Pancreas (tissue), 10 donors: ENCODE results near the gene AQP2. TPM values are rescaled to one million over a fixed set of nuclear protein-coding genes. Genes with fewer than 3 reads are reported as not detected.

ENCODE experiments used
- ATAC-seq, 4 donors: fragments of 200-7000 bp; cut with Tn5 transposase; one replicate each; pipeline versions ENCODE4 v1.8.0 to v1.9.1; 2020; ENCODE audit warnings: mild to moderate bottlenecking in 4 of 4, moderate library complexity in 4 of 4
- DNase-seq, 6 donors: peaks; one replicate each; pipeline ENCODE4 v3.0.0-alpha.2; 2020
- FAIRE-seq: peaks from 2 replicates; lab custom pipeline; 2012; peaks lifted over from hg19 to GRCh38; lab: Jason Lieb, UNC
- H3K27ac ChIP-seq, 4 donors: fragments of 200-600 bp; sonication (generic); 1 replicate in 3 of 4; 2 replicates in 1 of 4; pipeline versions ENCODE4 v1.5.0 to v1.8.0; 2020
- H3K27me3 ChIP-seq, 4 donors: fragments of 200-600 bp; one replicate each; pipeline ENCODE4 v1.8.0; 2021
- H3K36me3 ChIP-seq, 3 donors: fragments of 200-600 bp; sonication (generic) in 1 of 3; one replicate each; pipeline versions ENCODE4 v1.5.0 to v1.8.0; 2020 to 2021
- H3K4me1 ChIP-seq, 3 donors: fragments of 200-600 bp; one replicate each; pipeline ENCODE4 v1.8.0; 2021
- H3K4me3 ChIP-seq, 4 donors: fragments of 200-600 bp; sonication (generic) in 2 of 4; one replicate each; pipeline versions ENCODE4 v1.5.0 to v1.8.0; 2020 to 2021
- H3K9me3 ChIP-seq, 4 donors: fragments of 200-600 bp; one replicate each; pipeline ENCODE4 v1.8.0; 2021
- WGBS, 2 donors: extraction: QIAGEN DNeasy Blood & Tissue Kit; methylation state at CpG; one replicate each; pipeline ENCODE4 v1.1.7; 2013; 5-methylcytosine and 5-hydroxymethylcytosine counted together
- intact Hi-C, 3 donors: fragments of 100-400 bp; cut with DNase I; formaldehyde crosslinking; loops; one replicate each; pipeline versions ENCODE4 v1.11.1 to v1.14.2; 2022
- polyA plus RNA-seq, 2 donors: library from polyadenylated mRNA; stranded (reverse); fragments of 200-250 nt; gene quantifications; one replicate each; pipeline ENCODE4 v1.2.3, GENCODE V29; 2013
- total RNA-seq, 6 donors: library from RNA; stranded (reverse); fragmentation: NEBNext Ultra II Directional in 4 of 6; extraction: Animal tissue kit (Norgen Biotek cat#: 25700) in 4 of 6; gene quantifications; one replicate each; pipeline versions ENCODE4 v1.2.1 to v1.2.4, GENCODE V29; 2021 to 2023
- TF ChIP-seq, protein P1 (sequence below), 4 donors: fragments of 200-600 bp; sonication (generic) in 3 of 4; IDR thresholded peaks; one replicate each; pipeline versions ENCODE4 v1.5.0 to v1.8.0; 2021; ENCODE audit warnings: antibody characterized with exemption in 4 of 4
- donor health status: healthy with polysubstance abuse.
- donor health status: DM: no; HTN: no; CAD: no; lungs with moderate emphysema.
- donor health status: DM: no; HTN: no; CAD: no.
- donor health status: control.
- donor health status: control.
- donor health status: Bipolar disorder and iron deficiency.
- donor health status: DM: yes; HTN: yes; CAD: no.
- donor health status: DM: no; HTN: no; CAD: no.
- donor health status: DM: no; HTN: no; CAD: no.
- donor health status: DM: yes; HTN: yes; CAD: no.

AQP2 gene
- total and polyA plus RNA-seq, 8 donors: 0.06 to 0.31 (median 0.12) TPM; not detected in 5

DNA sequence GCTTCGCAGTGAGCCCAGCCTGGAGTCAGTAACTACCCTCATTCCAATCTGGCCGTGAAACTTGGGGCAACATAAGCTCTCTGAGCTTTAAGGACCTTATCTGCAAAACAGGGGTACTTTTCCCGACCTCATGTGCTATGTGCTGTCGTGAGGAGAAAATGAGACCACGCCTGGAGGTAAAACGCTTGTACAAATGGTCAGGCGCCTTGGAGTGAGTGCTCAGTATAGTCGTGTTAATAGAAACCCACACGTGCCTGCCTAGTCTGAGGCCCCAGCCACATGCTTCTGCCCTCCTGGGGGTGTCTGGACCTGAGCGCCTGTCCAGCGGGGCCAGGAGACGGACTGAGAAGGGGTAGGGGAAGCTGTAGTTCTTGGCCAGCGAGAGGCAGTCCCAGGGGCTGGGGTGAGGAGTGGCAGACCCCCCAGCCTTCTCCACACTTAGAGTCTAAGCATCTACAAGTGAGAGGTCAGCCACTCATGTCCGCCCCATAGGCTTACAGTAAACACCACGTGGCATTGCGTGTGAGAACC lies 16.0 kb downstream of the AQP2 start:
- Histone ChIP-seq H3K27ac (no peak overlapping the region), H3K4me3 (no peak overlapping the region), H3K9me3 (no peaks in the 10 kb centered on the region), H3K27me3 (no peaks in the 10 kb centered on the region), H3K4me1 (peaks cover 6 to 11% (median 9%) of the 10 kb centered on the region in 3 donors), H3K36me3 (no peaks in the 10 kb centered on the region)
- DNase-seq (peak in 1 of 6 donors; percentile 76), ATAC-seq (no peak), FAIRE-seq (no peak)
- 41 to 63% methylated on average over 14 to 16 of the region's 16 CpGs for WGBS, 2 donors
- intact Hi-C loops: loop anchor here in 1 of 3 donors (5.0 kb wide), 1 partner anchor 106 kb away; no protein-coding TSS in a partner anchor
- TF ChIP-seq, protein P1, sequence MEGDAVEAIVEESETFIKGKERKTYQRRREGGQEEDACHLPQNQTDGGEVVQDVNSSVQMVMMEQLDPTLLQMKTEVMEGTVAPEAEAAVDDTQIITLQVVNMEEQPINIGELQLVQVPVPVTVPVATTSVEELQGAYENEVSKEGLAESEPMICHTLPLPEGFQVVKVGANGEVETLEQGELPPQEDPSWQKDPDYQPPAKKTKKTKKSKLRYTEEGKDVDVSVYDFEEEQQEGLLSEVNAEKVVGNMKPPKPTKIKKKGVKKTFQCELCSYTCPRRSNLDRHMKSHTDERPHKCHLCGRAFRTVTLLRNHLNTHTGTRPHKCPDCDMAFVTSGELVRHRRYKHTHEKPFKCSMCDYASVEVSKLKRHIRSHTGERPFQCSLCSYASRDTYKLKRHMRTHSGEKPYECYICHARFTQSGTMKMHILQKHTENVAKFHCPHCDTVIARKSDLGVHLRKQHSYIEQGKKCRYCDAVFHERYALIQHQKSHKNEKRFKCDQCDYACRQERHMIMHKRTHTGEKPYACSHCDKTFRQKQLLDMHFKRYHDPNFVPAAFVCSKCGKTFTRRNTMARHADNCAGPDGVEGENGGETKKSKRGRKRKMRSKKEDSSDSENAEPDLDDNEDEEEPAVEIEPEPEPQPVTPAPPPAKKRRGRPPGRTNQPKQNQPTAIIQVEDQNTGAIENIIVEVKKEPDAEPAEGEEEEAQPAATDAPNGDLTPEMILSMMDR (IDR thresholded peaks at IDR 0.05): no peak

DNA sequence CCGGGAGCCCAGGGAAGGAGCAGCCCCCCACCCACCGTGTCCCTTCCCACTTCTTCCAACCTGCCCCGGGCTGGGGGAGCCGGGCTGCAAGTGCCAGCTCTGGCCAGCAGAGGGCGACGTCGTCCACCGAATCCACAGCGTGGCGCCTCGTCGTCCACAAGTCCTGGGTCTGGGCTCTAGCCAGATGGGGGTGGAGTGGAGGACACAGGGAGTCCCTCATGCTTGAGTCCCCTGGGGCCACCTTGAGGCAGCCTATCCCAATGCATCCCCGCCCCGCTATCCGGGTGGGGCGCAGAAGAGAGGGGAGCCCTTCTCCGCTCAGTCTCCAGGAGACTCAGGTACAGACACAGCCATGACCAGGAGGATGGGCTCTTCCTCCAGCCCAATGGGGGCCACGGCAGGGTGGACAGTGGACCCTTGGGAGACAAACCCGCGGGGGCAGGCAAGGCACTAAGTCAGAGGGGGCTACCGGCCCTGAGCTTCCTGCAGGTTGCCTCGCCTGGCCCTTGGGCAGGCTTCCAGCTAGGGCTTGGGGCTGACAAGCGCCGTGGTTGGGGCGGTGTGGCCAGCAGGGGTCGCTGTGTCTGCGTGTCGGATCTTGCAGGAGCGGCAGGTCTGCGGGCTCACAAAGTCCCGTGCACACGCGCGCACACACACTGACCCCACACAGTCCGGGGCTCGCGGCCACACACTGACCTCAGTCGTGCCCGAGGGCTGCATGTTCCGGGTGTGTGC lies 16.7 kb downstream of the AQP2 start:
- peak; percentile 77 to 91 (median 84) for ATAC-seq
- intact Hi-C loops: loop anchor here in 1 of 3 donors (5.0 kb wide), 1 partner anchor 105 kb away; no protein-coding TSS in a partner anchor
- 2 to 3% methylated on average over 34 to 40 of the region's 40 CpGs for WGBS, 2 donors

DNA sequence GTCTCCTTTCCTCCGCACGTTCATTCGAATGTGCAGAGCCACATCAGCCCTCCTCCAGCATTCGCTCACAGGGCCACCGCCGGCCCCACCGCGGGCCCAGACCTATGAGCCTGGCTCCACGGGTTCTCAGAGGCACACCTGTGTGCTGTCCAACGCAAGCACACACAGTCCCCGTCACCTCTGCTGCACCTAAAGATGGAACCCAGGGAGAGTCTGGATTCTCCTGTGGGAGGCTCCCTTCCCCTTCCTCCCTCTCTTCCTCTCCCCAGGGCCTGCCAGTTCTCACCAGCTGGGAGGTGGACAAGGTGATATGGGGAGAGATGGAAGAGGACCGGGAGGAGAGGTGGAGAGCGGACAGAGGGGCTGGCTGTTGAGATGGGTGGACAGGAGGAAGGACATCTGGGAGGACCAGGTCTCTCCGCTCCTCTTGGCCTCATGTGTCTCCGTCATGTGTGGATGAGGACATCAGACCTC lies 17.3 kb downstream of the AQP2 start:
- Histone ChIP-seq H3K4me1 (peaks cover 6 to 9% (median 8%) of the 10 kb centered on the region in 3 donors), H3K4me3 (peak overlapping the region; percentile 2 to 40 (median 14)), H3K27ac (no peak overlapping the region), H3K36me3 (no peaks in the 10 kb centered on the region), H3K27me3 (no peaks in the 10 kb centered on the region), H3K9me3 (no peaks in the 10 kb centered on the region)
- ATAC-seq (no peak), DNase-seq (no peak), FAIRE-seq (no peak)
- intact Hi-C loops: loop anchor here in 1 of 3 donors (5.0 kb wide), 1 partner anchor 104 kb away; no protein-coding TSS in a partner anchor
- TF ChIP-seq, protein P1 (IDR thresholded peaks at IDR 0.05): no peak
- WGBS, 2 donors: 30 to 34% methylated on average over 15 of the region's 15 CpGs

More for the DNA sequence above, 16.7 kb downstream of the AQP2 start:
- TF ChIP-seq, protein P1 (IDR thresholded peaks at IDR 0.05): peak; percentile 63 to 77 (median 70)
- Histone ChIP-seq H3K4me3 (peak overlapping the region; percentile 2 to 40 (median 14)), H3K4me1 (peaks cover 6 to 11% (median 9%) of the 10 kb centered on the region in 3 donors), H3K27ac (no peak overlapping the region), H3K27me3 (no peaks in the 10 kb centered on the region), H3K9me3 (no peaks in the 10 kb centered on the region), H3K36me3 (no peaks in the 10 kb centered on the region)
- DNase-seq: peak; percentile 81 to 99 (median 94)
- no peak for FAIRE-seq

DNA sequence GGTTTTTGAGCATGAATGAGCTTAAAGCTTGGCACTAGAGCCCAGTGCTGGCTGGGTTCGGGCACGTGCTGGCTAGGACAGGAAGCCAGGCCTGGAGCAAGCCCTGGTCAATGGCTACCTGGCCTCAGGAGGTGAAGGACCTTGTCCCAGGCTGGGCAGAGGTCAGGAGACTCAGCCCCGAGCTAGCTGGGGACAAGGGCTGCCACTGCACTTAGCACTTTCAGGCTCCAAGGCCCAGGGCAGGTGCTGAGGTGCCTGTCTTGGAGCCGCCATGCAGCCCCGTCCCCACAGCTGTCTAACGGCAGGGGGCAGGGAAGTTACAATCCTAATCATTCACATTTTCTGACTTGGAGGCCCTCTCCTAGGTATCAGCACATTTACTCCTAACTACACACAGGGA lies 17.9 kb downstream of the AQP2 start:
- ATAC-seq: no peak
- 81 to 88% methylated on average over 6 of the region's 6 CpGs for WGBS, 2 donors
- FAIRE-seq: no peak
- H3K36me3 ChIP-seq: no peaks in the 10 kb centered on the region
- TF ChIP-seq, protein P1 (IDR thresholded peaks at IDR 0.05): no peak
- H3K27ac ChIP-seq: no peak overlapping the region
- H3K27me3 ChIP-seq: no peaks in the 10 kb centered on the region
- no peak overlapping the region for H3K4me3 ChIP-seq
- peak in 1 of 6 donors; percentile 31 for DNase-seq
- H3K4me1 ChIP-seq: peaks cover 1 to 5% (median 1%) of the 10 kb centered on the region in 3 donors
- no peaks in the 10 kb centered on the region for H3K9me3 ChIP-seq
- intact Hi-C loops: loop anchor here in 1 of 3 donors (5.0 kb wide), 1 partner anchor 104 kb away; no protein-coding TSS in a partner anchor
